Cardiac fibroblast (primary cell): ENCODE measurements around the gene DIP2C.
"Not testable (repeated sequence)": the region's sequence is repeated elsewhere in the genome, so short reads cannot be mapped to it uniquely, and the experiment has no call there.

Experiments used
- DNase-seq, 2 donors: peaks; one replicate each; pipeline versions ENCODE4 v3.0.0 to v3.0.0-alpha.2; 2010; ENCODE audit warnings: low read depth in 2 of 2
- H3K4me3 ChIP-seq, 2 donors: replicated peaks in 1 of 2; 1 replicate in 1 of 2; 2 replicates in 1 of 2; pipeline ENCODE4 v1.5.1; 2011; ENCODE audit warnings: low read depth in 2 of 2, low read length in 2 of 2, mild to moderate bottlenecking in 2 of 2, moderate library complexity in 1 of 2
- CTCF ChIP-seq: IDR thresholded peaks from one replicate; pipeline ENCODE4 v1.5.1; 2011; ENCODE audit warnings: low read depth, mild to moderate bottlenecking, low read length, inconsistent platforms

Gene DIP2C

DNA sequence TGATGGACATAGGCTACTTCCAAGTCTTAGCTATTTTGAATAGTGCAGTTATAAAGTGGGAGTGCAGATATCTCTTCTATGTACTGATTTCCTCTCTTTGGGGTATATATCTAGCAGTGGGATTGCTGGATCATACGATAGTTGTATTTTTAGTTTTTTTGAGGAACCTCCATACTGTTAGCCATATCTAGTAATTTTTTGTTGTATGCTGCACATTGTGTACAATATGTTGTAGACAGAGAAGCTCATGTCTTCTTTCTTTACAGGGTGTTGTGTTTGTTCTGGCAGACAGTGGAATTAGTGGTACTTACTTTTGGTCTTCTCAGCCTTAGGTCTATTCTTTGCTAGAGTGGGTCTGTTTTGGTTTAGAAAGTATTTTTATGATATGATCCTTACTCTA lies 13.7 kb upstream of the DIP2C start:
- no peak for TF ChIP-seq CTCF
- no peak for DNase-seq

DNA sequence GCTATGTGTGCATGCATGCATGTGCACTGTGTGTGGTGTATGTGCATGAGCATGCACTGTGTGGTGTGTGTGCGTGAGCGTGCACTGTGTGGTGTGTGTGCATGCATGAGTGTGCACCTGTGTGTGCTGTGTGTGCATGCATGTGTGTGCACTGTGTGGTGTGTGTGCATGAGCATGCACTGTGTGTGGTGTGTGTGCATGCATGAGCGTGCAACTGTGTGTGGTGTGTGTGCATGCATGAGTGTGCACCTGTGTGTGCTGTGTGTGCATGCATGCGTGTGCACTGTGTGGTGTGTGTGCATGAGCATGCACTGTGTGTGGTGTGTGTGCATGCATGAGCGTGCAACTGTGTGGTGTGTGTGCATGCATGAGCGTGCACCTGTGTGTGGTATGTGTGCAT lies 10.7 kb upstream of the DIP2C start:
- not testable (repeated sequence) for DNase-seq, H3K4me3 ChIP-seq

More for the DNA sequence above, 13.7 kb upstream of the DIP2C start:
- no peak overlapping the region for H3K4me3 ChIP-seq

GRCh38 chr10:697097-697875 lies 7.8 kb upstream of the DIP2C start:
- TF ChIP-seq CTCF: no peak
- no peak overlapping the region for H3K4me3 ChIP-seq
- DNase-seq: no peak

- no peak overlapping the region for H3K4me3 ChIP-seq
- no peak for TF ChIP-seq CTCF
- no peak for DNase-seq
Measured at GRCh38 chr10:695396-695795, 5.9 kb upstream of the DIP2C start.

DNA sequence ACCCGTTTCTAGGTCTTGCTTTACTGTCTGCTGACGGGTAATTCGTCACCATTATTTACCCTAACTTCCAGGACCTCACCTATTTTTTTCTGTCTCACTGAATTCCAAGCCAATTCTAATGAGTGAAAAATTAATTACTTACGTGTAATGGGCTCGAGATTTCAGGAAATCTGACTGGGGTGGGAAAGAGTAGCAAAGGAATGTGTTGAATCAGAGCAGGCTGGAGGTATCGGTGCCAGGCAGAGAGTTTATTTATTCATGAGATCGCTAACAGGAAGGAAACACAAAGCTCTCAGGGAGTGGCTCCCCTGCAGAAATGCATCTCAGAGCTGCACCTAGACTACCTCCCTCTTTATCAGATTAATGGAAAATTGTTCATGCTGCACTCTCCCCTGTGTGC lies 4.0 kb upstream of the DIP2C start:
- H3K4me3 ChIP-seq: no peak overlapping the region
- TF ChIP-seq CTCF: no peak
- DNase-seq: peak; percentile 17 to 21

GRCh38 chr10:692682-693351 lies 3.3 kb upstream of the DIP2C start:
- no peak overlapping the region for H3K4me3 ChIP-seq
- no peak for TF ChIP-seq CTCF
- DNase-seq: no peak

DNA sequence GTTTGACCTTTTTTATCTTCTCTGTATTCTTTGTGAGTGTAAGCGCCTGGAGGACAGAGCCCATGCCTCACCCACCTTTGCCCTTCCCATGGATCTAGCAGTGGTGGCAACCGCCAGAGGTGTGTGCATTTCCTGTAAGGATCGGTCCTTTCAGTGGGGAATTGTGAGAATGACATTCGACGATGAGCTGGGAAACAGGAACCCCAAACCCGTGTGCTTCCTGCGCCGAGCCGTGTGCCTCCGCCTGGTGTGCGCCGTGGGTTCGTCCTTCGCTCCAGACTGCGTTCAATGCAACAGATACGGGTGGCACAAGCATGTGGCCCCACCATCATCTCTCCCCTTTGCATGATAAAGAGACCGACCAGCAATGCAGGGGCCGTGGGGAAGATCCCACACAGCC lies 1.7 kb upstream of the DIP2C start:
- DNase-seq: no peak
- no peak overlapping the region for H3K4me3 ChIP-seq
- TF ChIP-seq CTCF: no peak
